GM06990 (cell line): ENCODE measurements around the gene DCLK3.

Source experiments
- DNase-seq: peaks from one replicate; pipeline ENCODE4 v3.0.0-alpha.2; 2011; ENCODE audit not compliant: insufficient read length; ENCODE audit errors: extremely low read depth
- H3K27me3 ChIP-seq: replicated peaks from 2 replicates; pipeline ENCODE4 v1.6.0; 2011; ENCODE audit warnings: low read length; ENCODE audit not compliant: control insufficient read depth, insufficient read depth
- H3K36me3 ChIP-seq: 2 replicates; pipeline ENCODE4 v1.5.1; 2011; ENCODE audit warnings: low read length; ENCODE audit not compliant: control insufficient read depth, insufficient read depth
- H3K4me3 ChIP-seq: replicated peaks from 2 replicates; pipeline ENCODE4 v1.5.1; 2011; ENCODE audit warnings: low read depth, mild to moderate bottlenecking, control low read depth, low read length
- TF ChIP-seq, protein P1 (sequence below): IDR thresholded peaks from 2 replicates; pipeline ENCODE4 v1.5.1; 2011; ENCODE audit warnings: low read length, control low read depth, mild to moderate bottlenecking, inconsistent platforms; ENCODE audit not compliant: insufficient read depth, poor library complexity, severe bottlenecking

DCLK3 gene

DNA sequence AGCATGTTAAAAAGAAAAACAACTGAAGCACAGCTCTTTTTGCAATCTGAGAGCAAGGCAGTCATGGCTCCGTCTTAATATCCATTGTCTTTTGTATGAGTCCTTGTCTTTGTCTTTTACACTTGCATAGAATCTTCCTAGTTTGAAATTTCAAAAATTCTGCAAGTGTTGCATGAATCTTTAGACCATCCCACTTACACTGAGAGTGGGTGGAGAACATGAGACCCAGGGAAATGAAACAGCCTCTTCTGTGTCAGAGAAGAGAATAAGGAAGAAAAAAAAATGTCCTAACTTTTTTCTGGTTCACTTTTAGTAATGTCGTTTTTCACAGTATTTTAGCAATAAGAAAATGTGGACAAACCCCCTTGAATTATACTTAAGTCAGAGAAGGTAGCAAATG is 12.1 kb upstream of the DCLK3 start:
- no peak overlapping the region for H3K4me3 ChIP-seq
- H3K27me3 ChIP-seq, result no peaks in the 10 kb centered on the region; the same call in 1 of the 2 replicates
- TF ChIP-seq, protein P1, sequence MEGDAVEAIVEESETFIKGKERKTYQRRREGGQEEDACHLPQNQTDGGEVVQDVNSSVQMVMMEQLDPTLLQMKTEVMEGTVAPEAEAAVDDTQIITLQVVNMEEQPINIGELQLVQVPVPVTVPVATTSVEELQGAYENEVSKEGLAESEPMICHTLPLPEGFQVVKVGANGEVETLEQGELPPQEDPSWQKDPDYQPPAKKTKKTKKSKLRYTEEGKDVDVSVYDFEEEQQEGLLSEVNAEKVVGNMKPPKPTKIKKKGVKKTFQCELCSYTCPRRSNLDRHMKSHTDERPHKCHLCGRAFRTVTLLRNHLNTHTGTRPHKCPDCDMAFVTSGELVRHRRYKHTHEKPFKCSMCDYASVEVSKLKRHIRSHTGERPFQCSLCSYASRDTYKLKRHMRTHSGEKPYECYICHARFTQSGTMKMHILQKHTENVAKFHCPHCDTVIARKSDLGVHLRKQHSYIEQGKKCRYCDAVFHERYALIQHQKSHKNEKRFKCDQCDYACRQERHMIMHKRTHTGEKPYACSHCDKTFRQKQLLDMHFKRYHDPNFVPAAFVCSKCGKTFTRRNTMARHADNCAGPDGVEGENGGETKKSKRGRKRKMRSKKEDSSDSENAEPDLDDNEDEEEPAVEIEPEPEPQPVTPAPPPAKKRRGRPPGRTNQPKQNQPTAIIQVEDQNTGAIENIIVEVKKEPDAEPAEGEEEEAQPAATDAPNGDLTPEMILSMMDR, result no peak
- no peak for DNase-seq
- no peaks in the 10 kb centered on the region for H3K36me3 ChIP-seq

DNA sequence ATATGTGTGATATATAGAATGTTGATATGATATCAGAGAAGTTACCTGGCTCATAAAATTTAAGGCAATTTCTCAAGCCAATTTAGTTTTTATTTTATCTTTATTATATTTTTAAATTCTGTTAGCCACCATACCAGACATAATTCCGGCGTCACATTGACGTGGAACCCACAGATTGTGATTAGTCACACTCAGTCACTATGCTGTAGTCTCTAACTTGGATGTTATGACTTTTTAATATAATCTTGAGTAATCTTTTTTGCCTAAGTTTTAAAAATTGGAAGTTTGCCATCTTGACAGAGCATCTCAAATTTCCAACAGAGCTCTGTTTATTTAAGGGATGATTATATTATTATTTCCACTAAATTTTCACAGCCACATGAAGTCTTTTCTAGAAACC is 9.7 kb upstream of the DCLK3 start:
- Histone ChIP-seq H3K36me3 (no peaks in the 10 kb centered on the region), H3K27me3 (no peaks in the 10 kb centered on the region; the same call in 1 of the 2 replicates), H3K4me3 (no peak overlapping the region)
- no peak for DNase-seq
- TF ChIP-seq, protein P1, result no peak

DNA sequence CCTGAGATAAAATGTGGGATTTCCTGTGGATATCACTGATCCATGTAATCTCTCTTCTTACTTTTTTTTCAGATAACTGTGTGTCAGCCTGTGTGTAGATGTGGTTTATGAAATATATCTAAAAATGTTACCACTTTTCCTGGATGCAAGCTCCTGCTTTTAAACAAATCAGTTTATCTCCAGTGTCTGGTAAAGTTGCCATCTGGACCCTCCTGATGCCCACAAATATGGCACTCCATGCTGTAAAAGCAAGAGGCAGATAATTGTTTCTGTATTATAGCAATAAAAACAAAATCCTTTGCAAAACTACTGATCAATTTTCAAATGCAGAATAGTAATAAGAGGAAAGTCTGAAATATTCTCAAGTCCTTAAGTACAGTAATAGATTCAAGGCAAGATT is 7.6 kb upstream of the DCLK3 start:
- no peak overlapping the region for H3K4me3 ChIP-seq
- no peaks in the 10 kb centered on the region for H3K36me3 ChIP-seq
- TF ChIP-seq, protein P1, result no peak
- DNase-seq, result no peak
- no peaks in the 10 kb centered on the region; the same call in 1 of the 2 replicates for H3K27me3 ChIP-seq

DNA sequence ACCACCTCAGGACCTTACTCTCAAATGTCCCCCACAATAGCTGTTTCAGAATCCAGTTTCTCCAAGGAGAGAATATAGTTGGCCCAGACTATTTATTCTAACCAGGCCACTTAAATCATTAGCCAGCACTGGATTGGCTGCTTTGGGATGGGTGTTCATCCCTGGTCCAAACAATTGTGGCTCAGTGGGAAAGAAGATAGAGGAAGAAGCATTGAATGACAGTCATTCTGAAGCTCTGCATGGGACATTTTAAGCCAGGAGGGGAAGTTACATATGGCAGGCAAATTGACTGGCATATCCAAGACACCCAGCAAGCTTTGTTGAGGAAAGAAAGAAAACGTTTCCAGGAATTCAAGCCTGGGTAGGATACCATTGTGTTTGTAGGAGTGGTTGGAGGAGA is 5.6 kb upstream of the DCLK3 start:
- TF ChIP-seq, protein P1, result no peak

DNA sequence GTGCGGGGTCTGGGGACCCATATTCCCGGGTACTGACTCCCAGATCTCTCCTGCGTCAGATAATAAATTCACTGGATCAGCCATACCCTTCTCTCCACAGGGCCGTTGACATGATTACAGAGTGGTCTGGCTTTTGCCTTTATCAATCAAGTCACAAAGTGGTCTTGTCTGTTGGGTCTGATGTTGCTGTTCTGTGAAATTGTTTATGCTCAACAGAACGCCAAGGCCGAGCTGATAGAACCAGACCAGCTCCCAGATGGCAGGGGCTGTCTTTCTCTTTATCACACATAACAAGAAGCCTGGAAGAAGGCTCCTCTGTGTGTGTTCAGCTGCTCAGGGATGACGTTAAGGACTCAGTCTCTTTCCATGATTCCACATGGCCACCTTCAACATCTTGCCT is 751 bp upstream of the DCLK3 start:
- Histone ChIP-seq H3K36me3 (no peaks in the 10 kb centered on the region), H3K4me3 (no peak overlapping the region), H3K27me3 (no peaks in the 10 kb centered on the region; the same call in none of the 2 replicates)
- TF ChIP-seq, protein P1, result no peak
- DNase-seq, result no peak

More for the DNA sequence above, 5.6 kb upstream of the DCLK3 start:
- H3K4me3 ChIP-seq, result no peak overlapping the region
- no peaks in the 10 kb centered on the region; the same call in none of the 2 replicates for H3K27me3 ChIP-seq
- H3K36me3 ChIP-seq, result no peaks in the 10 kb centered on the region
- DNase-seq, result no peak

DNA sequence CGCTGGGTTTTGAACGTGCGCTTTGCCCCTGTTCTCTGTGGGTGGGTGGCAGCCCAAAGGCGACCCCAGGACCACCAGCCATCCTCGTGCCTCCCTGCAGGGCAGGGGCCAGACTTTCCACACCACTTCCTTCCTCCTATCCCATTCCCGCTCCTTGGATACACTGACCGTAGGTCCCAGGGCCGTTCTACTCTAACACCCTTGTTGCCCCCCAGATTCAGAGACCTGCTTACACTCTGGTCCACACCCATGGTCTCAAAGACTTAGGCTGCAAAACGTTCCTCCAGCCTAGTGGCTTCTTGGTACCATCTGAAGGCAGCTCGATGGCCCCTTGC is 318 bp upstream of the DCLK3 start:
- Histone ChIP-seq H3K36me3 (no peaks in the 10 kb centered on the region), H3K27me3 (no peaks in the 10 kb centered on the region; the same call in none of the 2 replicates), H3K4me3 (no peak overlapping the region)
- no peak for DNase-seq
- TF ChIP-seq, protein P1, result no peak
